Aorta (tissue), 5 donors: ENCODE measurements around the gene SHBG. TPM values are rescaled to one million over a fixed set of nuclear protein-coding genes. Genes with fewer than 3 reads are reported as not detected.

Source experiments
- ATAC-seq: fragments of 200-7000 bp; cut with Tn5 transposase; one replicate; pipeline ENCODE4 v1.9.1; 2022; ENCODE audit warnings: moderate library complexity; ENCODE audit not compliant: low FRiP score
- DNase-seq, 2 donors: peaks; one replicate each; pipeline ENCODE4 v3.0.0-alpha.2; 2020
- H3K27ac ChIP-seq, 2 donors: one replicate each; pipeline ENCODE4 v1.5.1; 2013; ENCODE audit warnings: low read length in 2 of 2, mild to moderate bottlenecking in 2 of 2, moderate library complexity in 2 of 2, control low read depth in 1 of 2, inconsistent platforms in 1 of 2, low read depth in 1 of 2
- H3K27me3 ChIP-seq, 2 donors: one replicate each; pipeline ENCODE4 v1.6.1; 2013; ENCODE audit warnings: control low read depth in 1 of 2, low read length in 1 of 2, mild to moderate bottlenecking in 1 of 2, moderate library complexity in 1 of 2; ENCODE audit not compliant: insufficient read depth in 2 of 2, control insufficient read depth in 1 of 2
- H3K36me3 ChIP-seq, 2 donors: one replicate each; pipeline ENCODE4 v1.6.1; 2013; ENCODE audit warnings: control low read depth in 1 of 2, low read length in 1 of 2, mild to moderate bottlenecking in 1 of 2; ENCODE audit not compliant: insufficient read depth in 2 of 2, control insufficient read depth in 1 of 2
- H3K4me1 ChIP-seq, 2 donors: one replicate each; pipeline ENCODE4 v1.6.1; 2013; ENCODE audit warnings: low read length in 2 of 2, control low read depth in 1 of 2, mild to moderate bottlenecking in 1 of 2, moderate library complexity in 1 of 2; ENCODE audit not compliant: insufficient read depth in 2 of 2, control insufficient read depth in 1 of 2
- H3K4me3 ChIP-seq, 2 donors: one replicate each; pipeline ENCODE4 v1.5.1; 2013; ENCODE audit warnings: low read length in 2 of 2, control low read depth in 1 of 2, mild to moderate bottlenecking in 1 of 2
- H3K9me3 ChIP-seq: one replicate; pipeline ENCODE4 v1.6.1; 2013; ENCODE audit warnings: mild to moderate bottlenecking, low read length; ENCODE audit not compliant: control insufficient read depth
- WGBS, 2 donors: extraction: QIAGEN DNeasy Blood & Tissue Kit; methylation state at CpG; one replicate each; pipeline ENCODE4 v1.1.7; 2013; 5-methylcytosine and 5-hydroxymethylcytosine counted together
- intact Hi-C, 2 donors: fragments of 100-400 bp; cut with DNase I; formaldehyde crosslinking; loops; one replicate each; pipeline versions ENCODE4 v1.14.2 to v1.15.0; 2022
- polyA plus RNA-seq, 2 donors: library from polyadenylated mRNA; stranded (reverse); fragments of 200-250 nt; gene quantifications; one replicate each; pipeline ENCODE4 v1.2.3, GENCODE V29; 2013
- total RNA-seq, 2 donors: library from RNA; stranded (reverse); fragmentation: NEBNext Ultra II Directional; extraction: Animal tissue kit (Norgen Biotek cat#: 25700); gene quantifications; one replicate each; pipeline ENCODE4 v1.2.1, GENCODE V29; 2021
- donor health status: healthy with polysubstance abuse.
- donor health status: Bipolar disorder and iron deficiency.
- donor health status: DM: no; HTN: no; CAD: no.
- donor health status: DM: no; HTN: no; CAD: no.
- donor health status: DM: yes; HTN: yes; CAD: no.

SHBG gene
- total and polyA plus RNA-seq, 4 donors: 0.20 to 0.33 TPM; not detected in 2

DNA sequence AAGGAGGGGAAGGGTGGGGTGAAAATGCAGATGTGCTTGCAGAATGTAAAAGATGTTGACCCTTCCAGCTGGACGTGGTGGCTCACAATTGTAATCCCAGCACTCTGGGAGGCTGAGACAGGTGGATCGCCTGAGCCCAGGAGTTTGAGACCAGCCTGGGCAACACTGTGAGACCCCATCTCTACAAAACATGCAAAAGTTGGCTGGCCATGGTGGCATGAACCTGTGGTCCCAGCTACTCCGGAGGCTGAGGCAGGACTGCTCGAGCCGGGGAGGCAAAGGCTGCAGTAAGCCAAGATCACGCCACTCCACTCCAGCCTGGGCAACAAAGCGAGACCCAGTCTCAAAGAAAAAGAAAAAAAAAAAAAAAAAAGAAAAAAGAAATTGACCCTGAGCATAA lies 38.5 kb downstream of the SHBG start:
- ATAC-seq (no peak), DNase-seq (no peak)
- Histone ChIP-seq H3K4me1 (no peaks in the 10 kb centered on the region), H3K27me3 (no peaks in the 10 kb centered on the region), H3K9me3 (peaks cover 1% of the 10 kb centered on the region), H3K36me3 (peaks cover 4 to 10% of the 10 kb centered on the region in 2 donors), H3K27ac (no peak overlapping the region), H3K4me3 (no peak overlapping the region)
- WGBS, 2 donors: 85 to 91% methylated on average over 7 of the region's 7 CpGs
- intact Hi-C loops: no loop called here

DNA sequence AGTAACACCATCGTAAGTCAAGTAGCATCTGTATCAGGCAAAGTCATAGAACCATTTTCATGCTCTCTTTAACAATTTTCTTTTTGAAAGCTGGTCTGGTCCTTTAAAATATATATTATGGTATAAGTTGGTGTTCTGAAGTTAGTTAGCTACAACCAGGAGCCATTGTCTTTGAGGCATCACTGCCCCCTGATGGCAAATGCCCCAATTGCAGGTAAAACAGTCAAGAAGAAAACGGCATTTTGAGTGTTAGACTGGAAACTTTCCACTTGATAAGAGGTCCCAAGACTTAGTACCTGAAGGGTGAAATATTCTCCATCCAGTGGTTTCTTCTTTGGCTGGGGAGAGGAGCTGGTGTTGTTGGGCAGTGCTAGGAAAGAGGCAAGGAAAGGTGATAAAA lies 43.3 kb downstream of the SHBG start:
- H3K9me3 ChIP-seq: peaks cover 3% of the 10 kb centered on the region
- no peak overlapping the region for H3K27ac ChIP-seq
- DNase-seq (no peak), ATAC-seq (no peak)
- WGBS, 2 donors: 93 to 95% methylated on average over 2 of the region's 2 CpGs
- no peaks in the 10 kb centered on the region for H3K27me3 ChIP-seq
- intact Hi-C loops: no loop called here
- no peaks in the 10 kb centered on the region for H3K4me1 ChIP-seq
- no peak overlapping the region for H3K4me3 ChIP-seq
- H3K36me3 ChIP-seq: peaks cover 6 to 11% of the 10 kb centered on the region in 2 donors

- peaks cover 3 to 6% of the 10 kb centered on the region in 2 donors for H3K36me3 ChIP-seq
- no peaks in the 10 kb centered on the region for H3K4me1 ChIP-seq
- H3K4me3 ChIP-seq: no peak overlapping the region
- ATAC-seq (no peak), DNase-seq (no peak)
- intact Hi-C loops: no loop called here
- no peak overlapping the region for H3K27ac ChIP-seq
- peaks cover 3% of the 10 kb centered on the region for H3K9me3 ChIP-seq
- no peaks in the 10 kb centered on the region for H3K27me3 ChIP-seq
- WGBS, 2 donors: 88 to 89% methylated on average over 14 of the region's 14 CpGs
Observed at GRCh38 chr17:7674934-7675333, 45.0 kb downstream of the SHBG start.

GRCh38 chr17:7676533-7676932 lies 46.6 kb downstream of the SHBG start:
- Histone ChIP-seq H3K27me3 (no peaks in the 10 kb centered on the region), H3K27ac (no peak overlapping the region), H3K4me3 (no peak overlapping the region), H3K36me3 (peaks cover 3 to 4% of the 10 kb centered on the region in 2 donors), H3K4me1 (no peaks in the 10 kb centered on the region), H3K9me3 (peaks cover 3% of the 10 kb centered on the region)
- DNase-seq (no peak), ATAC-seq (no peak)
- intact Hi-C loops: no loop called here
- 75 to 86% methylated on average over 5 of the region's 5 CpGs for WGBS, 2 donors

DNA sequence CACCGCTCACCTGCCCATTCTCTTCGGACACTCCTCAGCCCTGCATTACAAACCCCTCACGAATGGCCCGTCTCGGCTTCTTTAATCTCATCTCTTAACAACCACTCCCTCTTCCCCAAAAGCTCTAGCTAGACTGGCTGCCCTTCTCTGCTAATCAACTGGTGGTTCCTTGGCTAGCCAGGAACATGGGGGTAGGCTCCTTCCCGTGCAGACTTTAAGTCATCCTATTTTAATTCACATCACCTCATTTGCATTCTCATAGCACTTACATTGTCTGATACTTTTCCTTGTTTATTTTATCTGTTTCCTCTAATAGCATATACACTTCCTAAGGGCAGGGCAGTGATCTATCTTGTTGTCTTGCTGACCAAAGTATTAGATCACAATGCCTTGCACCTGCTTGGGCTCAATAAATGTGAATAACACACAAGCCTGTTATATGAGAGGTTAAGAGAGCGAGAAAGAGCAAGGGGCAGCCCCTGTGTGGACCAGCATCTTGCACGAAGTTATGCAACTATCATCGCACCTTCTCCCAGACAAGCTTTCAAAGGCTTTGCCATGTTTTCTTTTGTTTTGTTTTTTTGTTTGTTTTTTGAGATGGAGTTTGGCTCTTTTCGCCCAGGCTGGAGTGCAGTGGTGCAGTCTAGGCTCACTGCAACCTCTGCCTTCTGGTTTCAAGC lies 47.6 kb downstream of the SHBG start:
- no peaks in the 10 kb centered on the region for H3K27me3 ChIP-seq
- H3K4me3 ChIP-seq: no peak overlapping the region
- no peaks in the 10 kb centered on the region for H3K4me1 ChIP-seq
- no peak overlapping the region for H3K27ac ChIP-seq
- H3K36me3 ChIP-seq: peaks cover 3 to 4% of the 10 kb centered on the region in 2 donors
- peaks cover 3% of the 10 kb centered on the region for H3K9me3 ChIP-seq
- DNase-seq (no peak), ATAC-seq (no peak)
- intact Hi-C loops: no loop called here
- WGBS, 2 donors: 68 to 72% methylated on average over 10 of the region's 10 CpGs

Other genes starting within 250 kb of the SHBG start
- 1 to 10 TPM; 2.4 to 6.6 TPM for gene TNK1, start 249.0 kb upstream of the SHBG start, total RNA-seq
- 1 to 10 TPM; 1.9 to 3.1 TPM for gene TNK1, start 249.0 kb upstream of the SHBG start, polyA plus RNA-seq
- gene PLSCR3, start 235.6 kb upstream of the SHBG start, total RNA-seq: 10 to 100 TPM; 41.2 to 43.1 TPM
- 10 to 100 TPM; 20.5 to 70.8 TPM for gene PLSCR3, start 235.6 kb upstream of the SHBG start, polyA plus RNA-seq
- 10 to 100 TPM; 35.0 to 40.1 TPM for gene TMEM256, start 226.0 kb upstream of the SHBG start, total RNA-seq
- 100 to 1,000 TPM; 134 to 224 TPM for gene TMEM256, start 226.0 kb upstream of the SHBG start, polyA plus RNA-seq
- 10 to 100 TPM; 32.9 to 49.9 TPM for gene NLGN2, start 222.3 kb upstream of the SHBG start, total RNA-seq
- gene NLGN2, start 222.3 kb upstream of the SHBG start, polyA plus RNA-seq: 10 to 100 TPM in 1 of 2 donors, 1 to 10 TPM in 1; 2.4 to 28.8 TPM
- gene SPEM1, start 209.8 kb upstream of the SHBG start, total RNA-seq: not detected
- gene SPEM1, start 209.8 kb upstream of the SHBG start, polyA plus RNA-seq: not detected
- not detected for gene SPEM2, start 204.5 kb upstream of the SHBG start, total RNA-seq
- gene SPEM2, start 204.5 kb upstream of the SHBG start, polyA plus RNA-seq: not detected
- gene SPEM3, start 201.3 kb upstream of the SHBG start, total RNA-seq: not detected
- not detected for gene SPEM3, start 201.3 kb upstream of the SHBG start, polyA plus RNA-seq
- gene TMEM102, start 194.7 kb upstream of the SHBG start, total RNA-seq: 1 to 10 TPM; 3.6 to 5.1 TPM
- gene TMEM102, start 194.7 kb upstream of the SHBG start, polyA plus RNA-seq: 1 to 10 TPM; 1.8 to 2.7 TPM
- 1 to 10 TPM; 1.2 to 8.0 TPM for gene FGF11, start 190.6 kb upstream of the SHBG start, total RNA-seq
- gene FGF11, start 190.6 kb upstream of the SHBG start, polyA plus RNA-seq: under 1 TPM in 1 of 2 donors, not detected in 1; 0.54 TPM
- gene CHRNB1, start 185.1 kb upstream of the SHBG start, total RNA-seq: 1 to 10 TPM; 6.2 to 8.8 TPM
- 10 to 100 TPM; 11.6 to 18.3 TPM for gene CHRNB1, start 185.1 kb upstream of the SHBG start, polyA plus RNA-seq
- gene ZBTB4, start 150.5 kb upstream of the SHBG start, total RNA-seq: 10 to 100 TPM; 67.2 to 81.9 TPM
- gene ZBTB4, start 150.5 kb upstream of the SHBG start, polyA plus RNA-seq: 10 to 100 TPM; 20.0 to 35.9 TPM
- gene SLC35G6, start 148.7 kb upstream of the SHBG start, total RNA-seq: not detected
- not detected for gene SLC35G6, start 148.7 kb upstream of the SHBG start, polyA plus RNA-seq
- 100 to 1,000 TPM in 1 of 2 donors, 10 to 100 TPM in 1; 93.8 to 116 TPM for gene POLR2A, start 145.8 kb upstream of the SHBG start, total RNA-seq
- gene POLR2A, start 145.8 kb upstream of the SHBG start, polyA plus RNA-seq: 10 to 100 TPM; 13.4 to 27.9 TPM
- 10 to 100 TPM; 61.4 to 84.5 TPM for gene TNFSF12, start 81.1 kb upstream of the SHBG start, total RNA-seq
- 100 to 1,000 TPM; 135 to 148 TPM for gene TNFSF12, start 81.1 kb upstream of the SHBG start, polyA plus RNA-seq
- 10 to 100 TPM; 17.7 to 28.6 TPM for gene TNFSF13, start 71.4 kb upstream of the SHBG start, total RNA-seq
- 10 to 100 TPM; 25.7 to 26.4 TPM for gene TNFSF13, start 71.4 kb upstream of the SHBG start, polyA plus RNA-seq
- gene SENP3, start 68.2 kb upstream of the SHBG start, total RNA-seq: 10 to 100 TPM; 36.2 to 38.3 TPM
- 10 to 100 TPM; 48.4 to 75.1 TPM for gene SENP3, start 68.2 kb upstream of the SHBG start, polyA plus RNA-seq
- 100 to 1,000 TPM; 111 to 112 TPM for gene CD68, start 50.5 kb upstream of the SHBG start, total RNA-seq
- gene CD68, start 50.5 kb upstream of the SHBG start, polyA plus RNA-seq: 100 to 1,000 TPM in 1 of 2 donors, 10 to 100 TPM in 1; 55.3 to 111 TPM
- gene MPDU1, start 46.3 kb upstream of the SHBG start, total RNA-seq: 10 to 100 TPM; 21.4 to 24.7 TPM
- gene MPDU1, start 46.3 kb upstream of the SHBG start, polyA plus RNA-seq: 10 to 100 TPM; 12.0 to 20.8 TPM
- 1 to 10 TPM; 1.1 to 2.4 TPM for gene SOX15, start 40.0 kb upstream of the SHBG start, total RNA-seq
- 1 to 10 TPM in 1 of 2 donors, under 1 TPM in 1; 0.50 to 2.8 TPM for gene SOX15, start 40.0 kb upstream of the SHBG start, polyA plus RNA-seq
- 10 to 100 TPM; 25.3 to 31.1 TPM for gene FXR2, start 15.2 kb upstream of the SHBG start, total RNA-seq
- gene FXR2, start 15.2 kb upstream of the SHBG start, polyA plus RNA-seq: 10 to 100 TPM; 21.2 to 36.5 TPM
- gene SAT2, start 2.3 kb upstream of the SHBG start, total RNA-seq: 10 to 100 TPM; 45.9 to 67.4 TPM
- 100 to 1,000 TPM; 152 to 180 TPM for gene SAT2, start 2.3 kb upstream of the SHBG start, polyA plus RNA-seq
- gene ATP1B2, start 20.8 kb downstream of the SHBG start, total RNA-seq: 1 to 10 TPM; 2.0 to 7.2 TPM
- gene ATP1B2, start 20.8 kb downstream of the SHBG start, polyA plus RNA-seq: 1 to 10 TPM; 1.9 to 2.8 TPM
- 10 to 100 TPM; 26.8 to 45.3 TPM for gene TP53, start 57.4 kb downstream of the SHBG start, total RNA-seq
- gene TP53, start 57.4 kb downstream of the SHBG start, polyA plus RNA-seq: 10 to 100 TPM in 1 of 2 donors, 1 to 10 TPM in 1; 9.5 to 10.2 TPM
- 1 to 10 TPM; 3.6 to 4.8 TPM for gene WRAP53, start 58.3 kb downstream of the SHBG start, total RNA-seq
- 1 to 10 TPM; 4.8 to 7.3 TPM for gene WRAP53, start 58.3 kb downstream of the SHBG start, polyA plus RNA-seq
- gene EFNB3, start 75.1 kb downstream of the SHBG start, total RNA-seq: under 1 TPM; 0.19 to 0.84 TPM
- gene EFNB3, start 75.1 kb downstream of the SHBG start, polyA plus RNA-seq: under 1 TPM in 1 of 2 donors, not detected in 1; 0.15 TPM
- 1 to 10 TPM in 1 of 2 donors, under 1 TPM in 1; 0.16 to 1.6 TPM for gene DNAH2, start 87.6 kb downstream of the SHBG start, total RNA-seq
- under 1 TPM in 1 of 2 donors, not detected in 1; 0.08 TPM for gene DNAH2, start 87.6 kb downstream of the SHBG start, polyA plus RNA-seq
- 10 to 100 TPM; 28.2 to 44.8 TPM for gene KDM6B, start 204.1 kb downstream of the SHBG start, total RNA-seq
- gene KDM6B, start 204.1 kb downstream of the SHBG start, polyA plus RNA-seq: 1 to 10 TPM; 3.1 to 6.9 TPM
- gene TMEM88, start 224.9 kb downstream of the SHBG start, total RNA-seq: 10 to 100 TPM; 16.0 to 28.6 TPM
- 1 to 10 TPM in 1 of 2 donors, not detected in 1; 4.5 TPM for gene TMEM88, start 224.9 kb downstream of the SHBG start, polyA plus RNA-seq
- gene NAA38, start 227.4 kb downstream of the SHBG start, total RNA-seq: 10 to 100 TPM; 44.1 to 47.4 TPM
- 100 to 1,000 TPM; 111 to 143 TPM for gene NAA38, start 227.4 kb downstream of the SHBG start, polyA plus RNA-seq
- gene CYB5D1, start 227.9 kb downstream of the SHBG start, total RNA-seq: 10 to 100 TPM; 10.5 to 12.5 TPM
- gene CYB5D1, start 227.9 kb downstream of the SHBG start, polyA plus RNA-seq: 1 to 10 TPM; 6.1 to 8.2 TPM